Measurements from ENCODE around the gene UBAC1. TPM values are rescaled to one million over a fixed set of nuclear protein-coding genes. Genes with fewer than 3 reads are reported as not detected.
"Not testable (repeated sequence)": the region's sequence is repeated elsewhere in the genome, so short reads cannot be mapped to it uniquely, and the experiment has no call there.

Gene UBAC1
- total RNA-seq, 1 donor from 2014 or later = 31.0 TPM

DNA sequence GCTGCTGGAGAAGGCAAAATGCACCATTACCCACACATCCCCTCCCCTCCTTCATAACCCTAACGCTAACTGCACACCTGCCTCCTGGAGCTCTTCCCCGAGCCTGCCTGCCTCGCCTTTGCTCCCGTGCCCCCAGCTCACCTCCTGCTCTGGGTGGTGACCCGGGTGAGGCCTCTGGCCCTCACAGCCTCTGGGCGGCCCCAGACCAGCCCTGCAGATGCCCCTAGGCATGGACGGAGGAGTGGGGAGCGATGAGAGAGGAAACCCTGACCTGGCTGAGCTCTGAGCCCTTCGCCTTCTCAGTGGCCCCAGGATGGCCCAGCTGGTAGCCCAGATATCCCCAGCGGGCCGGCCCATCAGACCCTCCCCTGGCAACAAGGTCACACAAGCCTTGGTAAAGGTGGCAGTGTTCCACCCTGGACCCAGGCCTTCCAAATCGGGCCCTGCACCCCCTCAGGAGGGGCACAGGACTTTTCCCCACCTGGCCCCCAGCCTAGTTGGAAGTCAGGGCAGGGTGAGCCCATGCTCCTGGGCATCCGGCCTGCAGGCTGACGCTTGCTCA, 39.3 kb downstream of the UBAC1 start:
- Histone ChIP-seq H3K27ac (no peak overlapping the region), H3K36me3 (peaks cover 0 to 5% of the 10 kb centered on the region in 2 donors), H3K4me1 (no peaks in the 10 kb centered on the region), H3K4me3 (no peak overlapping the region), H3K27me3 (no peaks in the 10 kb centered on the region), H3K9me3 (peaks cover 26 to 32% of the 10 kb centered on the region in 2 donors)
- TF ChIP-seq, protein P1, sequence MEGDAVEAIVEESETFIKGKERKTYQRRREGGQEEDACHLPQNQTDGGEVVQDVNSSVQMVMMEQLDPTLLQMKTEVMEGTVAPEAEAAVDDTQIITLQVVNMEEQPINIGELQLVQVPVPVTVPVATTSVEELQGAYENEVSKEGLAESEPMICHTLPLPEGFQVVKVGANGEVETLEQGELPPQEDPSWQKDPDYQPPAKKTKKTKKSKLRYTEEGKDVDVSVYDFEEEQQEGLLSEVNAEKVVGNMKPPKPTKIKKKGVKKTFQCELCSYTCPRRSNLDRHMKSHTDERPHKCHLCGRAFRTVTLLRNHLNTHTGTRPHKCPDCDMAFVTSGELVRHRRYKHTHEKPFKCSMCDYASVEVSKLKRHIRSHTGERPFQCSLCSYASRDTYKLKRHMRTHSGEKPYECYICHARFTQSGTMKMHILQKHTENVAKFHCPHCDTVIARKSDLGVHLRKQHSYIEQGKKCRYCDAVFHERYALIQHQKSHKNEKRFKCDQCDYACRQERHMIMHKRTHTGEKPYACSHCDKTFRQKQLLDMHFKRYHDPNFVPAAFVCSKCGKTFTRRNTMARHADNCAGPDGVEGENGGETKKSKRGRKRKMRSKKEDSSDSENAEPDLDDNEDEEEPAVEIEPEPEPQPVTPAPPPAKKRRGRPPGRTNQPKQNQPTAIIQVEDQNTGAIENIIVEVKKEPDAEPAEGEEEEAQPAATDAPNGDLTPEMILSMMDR (IDR thresholded peaks at IDR 0.05) = no peak
- no peak for DNase-seq (ENCODE audit: low spot score in 2 of 2)
- intact Hi-C loops (cut with DNase I) = no loop called here

DNA sequence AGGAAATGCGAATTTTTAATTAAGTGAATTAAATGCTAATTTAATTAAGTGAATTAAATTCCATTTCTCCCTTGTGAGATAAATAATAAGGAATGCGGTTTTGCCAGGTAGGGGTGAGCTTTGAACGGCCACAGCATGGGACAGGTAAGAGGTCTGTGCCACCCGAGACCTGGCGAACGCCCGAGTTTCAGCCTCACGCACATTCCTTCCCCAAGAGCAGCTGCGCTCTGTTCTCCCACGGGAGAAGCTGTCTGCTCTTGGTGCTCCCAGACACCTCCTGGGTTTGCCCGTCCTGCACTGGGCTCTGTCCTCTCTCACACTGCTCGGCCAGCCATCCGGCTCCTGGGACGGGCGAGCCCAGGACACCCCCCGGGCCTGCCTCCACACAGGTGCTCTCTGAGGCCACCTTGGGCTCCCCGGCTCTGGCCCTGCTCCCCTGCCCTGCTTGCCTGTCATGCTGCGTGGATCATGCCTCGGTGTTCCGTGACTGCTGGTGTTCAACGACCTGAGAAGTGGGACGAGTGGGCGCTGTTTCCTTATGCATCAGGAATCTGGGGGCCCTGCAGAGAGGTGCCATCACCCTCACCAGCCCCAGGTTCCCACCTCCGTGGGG, 40.1 kb downstream of the UBAC1 start:
- TF ChIP-seq, protein P1 (IDR thresholded peaks at IDR 0.05) = no peak
- no peaks in the 10 kb centered on the region for H3K4me1 ChIP-seq
- H3K27me3 ChIP-seq = no peaks in the 10 kb centered on the region
- no peak overlapping the region for H3K4me3 ChIP-seq
- no peak overlapping the region for H3K27ac ChIP-seq
- H3K9me3 ChIP-seq = peaks cover 34 to 40% of the 10 kb centered on the region in 2 donors
- intact Hi-C loops (cut with DNase I) = no loop called here
- peaks cover 2 to 10% of the 10 kb centered on the region in 2 donors for H3K36me3 ChIP-seq
- DNase-seq (ENCODE audit: low spot score in 2 of 2) = no peak

DNA sequence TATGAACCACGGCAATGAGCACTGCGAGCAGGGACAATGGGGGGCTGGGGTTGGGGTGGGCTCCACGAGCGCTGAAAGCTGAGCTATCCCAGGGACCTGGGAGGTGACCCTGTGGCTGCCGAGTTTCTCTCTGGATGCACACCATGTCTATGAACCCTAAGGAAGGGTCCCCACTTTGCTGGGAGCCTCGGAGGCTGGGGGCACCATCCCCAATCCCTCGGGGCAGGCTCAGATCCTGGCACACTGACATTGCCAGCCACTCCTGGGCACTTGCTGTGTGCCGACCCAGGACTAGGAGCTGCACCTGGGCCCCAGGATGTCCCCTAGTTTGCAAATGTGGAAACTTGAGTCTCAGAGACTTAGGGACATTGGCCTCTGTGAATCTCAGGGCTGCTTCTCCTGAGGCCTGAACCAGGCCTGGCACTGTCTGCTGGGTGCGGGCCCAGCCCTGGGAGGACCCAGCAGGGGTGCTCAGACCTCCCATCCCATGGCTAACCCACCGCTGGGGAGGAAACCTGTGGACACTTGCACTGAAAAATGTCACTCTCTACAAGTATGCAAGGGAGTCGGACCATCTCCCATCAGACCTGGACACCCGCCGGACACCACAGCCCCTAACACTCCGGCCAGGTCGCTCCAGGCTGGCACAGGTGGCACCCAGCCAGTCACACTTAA, 40.8 kb downstream of the UBAC1 start:
- TF ChIP-seq, protein P1 (IDR thresholded peaks at IDR 0.05) = no peak
- H3K36me3 ChIP-seq = peaks cover 5 to 14% of the 10 kb centered on the region in 2 donors
- DNase-seq (ENCODE audit: low spot score in 2 of 2) = no peak

DNA sequence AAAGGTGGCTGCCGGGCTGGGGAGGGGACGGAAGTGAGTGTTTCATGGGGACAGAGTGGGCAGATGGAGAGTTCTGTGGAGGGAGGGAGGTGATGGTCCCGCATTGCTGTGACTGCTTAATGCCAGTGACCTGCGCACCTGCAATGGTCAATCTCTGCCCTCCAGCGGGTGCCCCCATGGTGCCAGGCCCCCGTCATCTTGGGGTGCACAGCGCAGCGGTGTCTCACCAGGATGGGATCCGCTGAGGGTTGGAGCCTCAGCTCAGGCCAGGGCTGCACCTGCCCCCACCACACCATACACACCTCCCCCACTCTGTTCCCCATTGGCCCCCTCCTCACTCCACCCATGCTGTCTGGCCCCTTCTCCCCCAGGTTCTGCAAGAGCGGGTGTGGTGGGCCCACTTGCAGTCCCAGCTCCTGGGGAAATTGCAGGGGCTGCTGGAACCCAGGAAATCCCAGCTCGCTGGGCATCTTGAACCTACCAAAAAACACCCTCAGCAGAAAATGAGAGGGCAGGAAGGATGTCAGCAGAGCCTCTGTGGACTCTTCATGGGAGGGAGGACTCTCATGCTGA, 41.8 kb downstream of the UBAC1 start:
- intact Hi-C loops (cut with DNase I) = no loop called here
- Histone ChIP-seq H3K9me3 (peaks cover 49 to 57% of the 10 kb centered on the region in 2 donors), H3K4me3 (no peak overlapping the region), H3K27ac (no peak overlapping the region), H3K4me1 (no peaks in the 10 kb centered on the region), H3K27me3 (no peaks in the 10 kb centered on the region), H3K36me3 (peaks cover 14 to 22% of the 10 kb centered on the region in 2 donors)
- DNase-seq (ENCODE audit: low spot score in 2 of 2) = no peak
- TF ChIP-seq, protein P1 (IDR thresholded peaks at IDR 0.05) = no peak

More for the DNA sequence above, 40.8 kb downstream of the UBAC1 start:
- Histone ChIP-seq H3K27ac (no peak overlapping the region), H3K27me3 (no peaks in the 10 kb centered on the region), H3K9me3 (peaks cover 41 to 47% of the 10 kb centered on the region in 2 donors), H3K4me3 (no peak overlapping the region), H3K4me1 (no peaks in the 10 kb centered on the region)
- intact Hi-C loops (cut with DNase I) = no loop called here

DNA sequence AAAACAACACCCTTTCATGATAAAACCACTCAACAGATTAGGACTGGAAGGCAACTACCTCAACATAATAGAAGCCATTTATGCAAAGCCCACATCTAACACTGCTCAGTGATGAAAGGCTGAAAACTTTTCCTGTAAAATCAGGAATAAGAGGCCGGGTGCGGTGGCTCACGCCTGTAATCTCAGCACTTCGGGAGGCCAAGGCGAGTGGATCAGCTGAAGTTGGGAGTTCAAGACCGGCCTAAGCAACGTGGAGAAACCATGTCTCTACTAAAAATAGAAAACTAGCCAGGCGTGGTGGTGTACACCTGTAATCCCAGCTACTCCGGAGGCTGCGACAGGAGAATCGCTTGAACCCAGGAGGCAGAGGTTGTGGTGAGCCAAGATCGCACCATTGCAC, 44.9 kb downstream of the UBAC1 start:
- H3K4me3 ChIP-seq; DNase-seq (ENCODE audit: low spot score in 2 of 2); H3K27me3 ChIP-seq; H3K27ac ChIP-seq; H3K4me1 ChIP-seq; intact Hi-C loops (cut with DNase I): not testable (repeated sequence)
- peaks cover 65 to 86% of the 10 kb centered on the region in 2 donors for H3K9me3 ChIP-seq
- peaks cover 26 to 53% of the 10 kb centered on the region in 2 donors for H3K36me3 ChIP-seq

DNA sequence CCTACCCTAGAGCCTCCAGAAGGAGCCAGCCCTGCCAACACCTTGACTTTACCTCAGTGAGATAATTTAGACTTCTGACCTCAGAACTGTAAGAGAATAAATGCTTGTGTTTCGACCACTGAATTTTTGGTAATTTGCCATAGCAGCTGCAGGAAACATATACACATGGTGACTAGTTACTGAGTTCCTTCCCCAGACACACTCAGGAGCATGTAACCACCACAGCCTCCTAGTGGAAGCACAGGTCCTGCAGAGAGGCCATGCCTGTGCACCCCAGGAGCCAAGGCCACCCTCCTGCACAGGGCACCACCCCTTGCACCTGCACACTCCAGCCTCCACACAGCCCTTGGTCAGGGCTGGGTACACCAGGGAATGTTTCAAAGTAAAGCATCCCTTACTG, 46.3 kb downstream of the UBAC1 start:
- Histone ChIP-seq H3K36me3 (peaks cover 26 to 65% of the 10 kb centered on the region in 2 donors), H3K4me1 (no peaks in the 10 kb centered on the region), H3K27me3 (no peaks in the 10 kb centered on the region), H3K4me3 (no peak overlapping the region), H3K27ac (no peak overlapping the region), H3K9me3 (peaks cover 65 to 84% of the 10 kb centered on the region in 2 donors)
- DNase-seq (ENCODE audit: low spot score in 2 of 2) = no peak
- intact Hi-C loops (cut with DNase I) = no loop called here
- TF ChIP-seq, protein P1 (IDR thresholded peaks at IDR 0.05) = no peak

DNA sequence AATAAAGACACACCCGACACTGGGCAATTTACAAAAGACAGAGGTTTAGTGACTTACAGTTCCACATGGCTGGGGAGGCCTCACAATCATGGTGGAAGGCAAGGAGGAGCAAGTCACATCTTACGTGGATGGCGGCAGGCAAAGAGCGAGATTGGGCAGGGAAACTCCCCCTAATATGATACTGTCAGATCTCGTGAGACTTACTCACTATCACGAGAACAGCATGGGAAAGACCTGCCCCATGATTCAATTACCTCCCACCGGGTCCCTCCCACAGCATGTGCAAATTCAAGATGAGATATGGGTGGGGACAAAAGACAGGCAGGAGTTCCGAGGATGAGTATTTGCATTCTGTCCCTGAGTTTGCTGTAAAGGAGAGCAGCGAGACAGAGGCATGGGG, 49.9 kb downstream of the UBAC1 start:
- peaks cover 26 to 62% of the 10 kb centered on the region in 2 donors for H3K36me3 ChIP-seq

More for the DNA sequence above, 49.9 kb downstream of the UBAC1 start:
- H3K27me3 ChIP-seq; intact Hi-C loops (cut with DNase I); H3K4me3 ChIP-seq; H3K27ac ChIP-seq; DNase-seq (ENCODE audit: low spot score in 2 of 2): not testable (repeated sequence)
- H3K4me1 ChIP-seq = peaks cover 9 to 10% of the 10 kb centered on the region in 2 donors
- peaks cover 32 to 47% of the 10 kb centered on the region in 2 donors for H3K9me3 ChIP-seq

Data from ascending aorta (tissue), 2 donors.